ENCODE results near the gene WDR3.

GRCh38 chr1:117921991-117922390 lies 7.5 kb upstream of the WDR3 start:
- TF ChIP-seq EZH2 (IDR thresholded peaks at IDR 0.05; ENCODE audit: insufficient read depth, poor library complexity, severe bottlenecking) (no peak), EZH2phosphoT487 (IDR thresholded peaks at IDR 0.05; ENCODE audit: insufficient read depth, low read depth) (no peak)
